Right lobe of liver (tissue), 4 donors: ENCODE measurements around the gene MISP.

ENCODE experiments used
- CTCF ChIP-seq, 4 donors: fragments of 200-600 bp in 3 of 4; fragments of 450-650 bp in 1 of 4; IDR thresholded peaks; one replicate each; pipeline versions ENCODE4 v1.5.1 to v1.8.0; 2016 to 2022; ENCODE audit warnings: antibody characterized with exemption in 4 of 4, mild to moderate bottlenecking in 2 of 4
- POLR2A ChIP-seq: fragments of 450-650 bp; IDR thresholded peaks from one replicate; pipeline ENCODE4 v1.6.1; 2017; ENCODE audit warnings: antibody characterized with exemption, mild to moderate bottlenecking
- donor health status: DM: no; HTN: no; CAD: no.
- donor health status: DM: no; HTN: no; CAD: no.
- donor health status: DM: no; HTN: yes; CAD: no.

DNA sequence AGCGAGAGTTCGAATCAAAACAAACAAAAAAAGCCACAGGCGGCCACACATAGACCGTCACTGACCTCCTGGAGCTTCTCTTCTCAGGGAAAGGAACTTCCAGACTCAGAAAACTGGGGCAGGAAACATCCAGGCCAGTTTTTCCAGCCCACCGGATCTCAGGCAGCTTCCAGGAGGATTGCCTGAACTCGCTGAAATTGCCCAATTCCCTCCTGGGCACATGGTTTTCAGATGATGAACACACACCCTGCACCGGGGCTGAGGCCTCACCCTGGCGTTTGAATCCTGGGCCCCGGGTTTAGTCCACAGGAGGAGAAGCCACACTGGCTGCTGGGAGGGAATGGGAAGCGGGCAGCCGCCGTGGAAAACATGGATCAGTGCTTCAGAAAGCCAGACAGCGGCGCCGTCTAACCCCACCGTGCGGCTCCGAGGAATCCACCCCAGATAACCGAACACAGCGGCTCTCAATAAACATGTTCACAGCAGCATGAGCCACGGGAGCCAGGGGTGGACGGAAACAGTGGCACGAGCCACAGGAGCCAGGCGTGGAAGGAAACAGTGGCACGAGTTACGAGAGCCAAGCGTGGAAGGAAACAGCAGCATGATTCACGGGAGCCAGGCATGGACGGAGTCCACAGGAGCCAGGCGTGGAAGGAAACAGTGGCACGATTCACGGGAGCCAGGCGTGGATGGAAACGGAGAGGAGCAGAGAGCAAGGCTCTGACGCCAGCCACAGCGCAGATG lies 28.2 kb downstream of the MISP start:
- no peak for TF ChIP-seq CTCF (IDR thresholded peaks at IDR 0.05)
- TF ChIP-seq POLR2A, result peak; percentile 16
